SW 1271 (cell line): ENCODE results near the gene CEMIP2.
A peak's percentile ranks its signal among the peaks of the same experiment; 100 is the strongest.

Source experiments
- DNase-seq, 2 experiments: peaks; one replicate each; lab custom pipeline; 2025; lab: John Stamatoyannopoulos, UW

Gene CEMIP2

DNA sequence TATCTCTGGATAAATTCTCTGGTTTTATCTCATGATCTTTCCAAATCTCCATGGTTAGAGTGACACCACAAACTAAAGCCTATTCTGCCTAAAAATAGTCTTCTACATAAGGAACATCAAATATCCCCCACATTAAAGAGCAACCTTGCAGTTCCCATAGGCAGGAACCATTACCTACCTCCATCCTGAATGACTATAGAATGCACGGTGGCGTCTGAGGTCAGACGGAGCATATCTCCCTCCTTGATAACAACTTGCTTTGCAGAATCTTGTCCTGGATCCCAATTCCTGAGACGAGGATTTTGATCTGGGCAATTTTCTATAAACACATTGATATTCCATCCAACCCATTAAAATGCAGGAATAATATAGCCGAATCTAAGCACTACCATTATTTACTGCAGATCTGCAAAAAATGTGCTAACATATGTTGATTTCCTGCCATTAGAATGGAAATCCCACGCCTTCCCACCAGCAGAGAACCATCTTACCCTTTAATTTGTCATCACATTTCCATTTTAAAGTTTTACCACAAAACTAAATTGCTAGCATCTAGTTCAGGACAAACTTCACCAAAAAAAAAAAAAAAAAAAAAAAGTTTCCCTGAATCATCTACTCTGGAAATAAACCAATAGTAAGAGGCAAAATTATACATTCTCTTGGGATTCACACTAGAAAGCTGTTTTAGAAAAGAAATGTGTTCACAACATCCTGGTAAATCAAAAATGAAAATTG, 22.1 kb downstream of the CEMIP2 start:
- no peak for DNase-seq

DNA sequence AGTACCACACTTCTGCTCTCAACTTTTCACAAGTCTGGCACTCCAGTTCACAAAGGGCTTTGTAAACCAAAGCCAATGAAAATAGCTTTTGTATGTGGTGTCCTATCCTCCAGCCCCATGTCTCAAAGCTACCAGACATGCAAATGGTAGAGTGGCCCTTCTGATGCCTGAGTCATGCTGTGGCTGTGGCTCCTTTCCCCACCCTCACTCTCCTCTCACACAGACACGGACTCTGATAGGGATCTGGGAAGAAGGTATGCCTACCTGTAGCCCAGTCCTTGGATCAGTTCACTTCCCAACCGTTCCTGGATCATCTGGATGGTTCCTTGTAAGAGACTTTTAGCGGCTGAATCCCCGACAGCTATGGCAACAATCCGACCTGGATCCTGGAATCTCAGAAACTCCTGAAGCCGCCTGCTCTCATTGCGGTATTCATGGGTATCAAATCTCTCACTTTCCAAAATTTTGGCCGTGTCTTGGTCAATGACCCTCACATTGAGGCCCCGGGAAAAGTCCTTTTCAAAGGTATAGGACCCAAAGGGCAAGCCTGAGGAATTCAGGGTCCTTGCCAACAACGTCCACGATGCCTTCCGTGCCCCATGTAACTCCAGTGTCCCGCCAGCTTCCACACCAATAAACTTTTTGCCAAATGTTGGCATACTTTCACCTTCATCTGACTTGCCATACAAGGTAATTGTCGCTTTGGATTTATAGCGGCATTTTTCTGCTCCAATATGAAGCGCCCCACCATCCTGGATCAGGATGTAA, 23.4 kb downstream of the CEMIP2 start:
- DNase-seq = no peak

- no peak for DNase-seq
Measured at GRCh38 chr9:71743882-71744281, 24.4 kb downstream of the CEMIP2 start.

GRCh38 chr9:71743217-71743705, 25.1 kb downstream of the CEMIP2 start:
- DNase-seq = no peak

DNA sequence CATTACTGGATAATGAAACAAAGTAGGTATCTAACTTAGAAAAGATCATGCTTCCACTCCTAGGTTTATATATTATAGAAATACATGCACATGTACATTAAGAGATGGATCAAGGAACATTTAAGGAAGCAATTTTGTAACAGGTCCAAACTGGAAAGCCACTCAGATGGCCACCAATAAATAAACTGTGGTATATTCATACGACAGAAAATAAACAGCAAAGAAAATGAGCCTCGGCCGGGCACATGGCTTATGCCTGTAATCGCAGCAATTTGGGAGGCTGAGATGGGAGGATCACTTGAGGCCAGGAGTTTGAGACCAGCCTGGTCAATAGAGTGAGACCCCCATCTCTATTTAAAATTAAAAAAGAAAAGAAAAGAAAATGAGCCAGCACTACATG, 25.6 kb downstream of the CEMIP2 start:
- no peak for DNase-seq

- DNase-seq = no peak
Measured at GRCh38 chr9:71741926-71742648, 26.2 kb downstream of the CEMIP2 start.

DNA sequence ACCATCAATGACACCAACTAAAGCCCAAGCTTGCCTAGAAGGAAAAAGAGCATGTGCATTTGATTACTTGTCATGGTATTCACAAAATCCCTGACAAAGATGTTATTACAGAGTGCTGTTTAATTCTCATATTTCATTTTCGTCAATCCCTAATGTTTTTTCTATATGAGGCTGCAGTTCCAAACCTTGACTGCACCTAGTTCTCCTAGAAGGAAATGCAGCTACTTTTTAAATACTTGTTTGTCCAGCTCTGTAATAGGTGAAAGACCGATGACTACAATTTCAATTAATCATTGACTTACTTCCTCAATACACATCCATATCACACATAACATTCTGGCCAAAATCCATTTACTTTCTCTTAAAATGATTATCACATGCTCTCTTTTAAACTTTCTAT, 28.1 kb downstream of the CEMIP2 start:
- DNase-seq = no peak

- DNase-seq = peak in 1 of 2 experiments; percentile 11
Measured at GRCh38 chr9:71737455-71737854, 30.9 kb downstream of the CEMIP2 start.

GRCh38 chr9:71736236-71736635, 32.1 kb downstream of the CEMIP2 start:
- no peak for DNase-seq

DNA sequence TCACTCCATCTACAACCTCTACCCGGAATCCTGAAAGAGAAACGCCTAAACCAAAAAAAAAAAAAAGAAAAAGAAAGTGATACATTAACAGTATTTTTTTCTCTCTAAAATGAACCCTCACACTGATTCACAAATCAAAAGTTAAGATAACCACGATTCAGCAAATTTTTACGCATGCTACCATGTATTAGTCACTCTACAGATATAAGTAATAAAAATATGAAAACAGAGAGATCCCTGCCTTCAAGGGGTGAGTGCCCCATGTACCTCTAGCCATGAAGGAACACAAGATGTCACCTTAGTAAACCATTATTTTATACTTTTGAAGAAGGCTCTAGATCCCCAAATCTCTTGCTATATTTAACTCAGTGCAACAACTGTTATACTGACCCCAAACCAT, 33.4 kb downstream of the CEMIP2 start:
- no peak for DNase-seq

- DNase-seq = no peak
Measured at GRCh38 chr9:71733176-71733575, 35.1 kb downstream of the CEMIP2 start.

DNA sequence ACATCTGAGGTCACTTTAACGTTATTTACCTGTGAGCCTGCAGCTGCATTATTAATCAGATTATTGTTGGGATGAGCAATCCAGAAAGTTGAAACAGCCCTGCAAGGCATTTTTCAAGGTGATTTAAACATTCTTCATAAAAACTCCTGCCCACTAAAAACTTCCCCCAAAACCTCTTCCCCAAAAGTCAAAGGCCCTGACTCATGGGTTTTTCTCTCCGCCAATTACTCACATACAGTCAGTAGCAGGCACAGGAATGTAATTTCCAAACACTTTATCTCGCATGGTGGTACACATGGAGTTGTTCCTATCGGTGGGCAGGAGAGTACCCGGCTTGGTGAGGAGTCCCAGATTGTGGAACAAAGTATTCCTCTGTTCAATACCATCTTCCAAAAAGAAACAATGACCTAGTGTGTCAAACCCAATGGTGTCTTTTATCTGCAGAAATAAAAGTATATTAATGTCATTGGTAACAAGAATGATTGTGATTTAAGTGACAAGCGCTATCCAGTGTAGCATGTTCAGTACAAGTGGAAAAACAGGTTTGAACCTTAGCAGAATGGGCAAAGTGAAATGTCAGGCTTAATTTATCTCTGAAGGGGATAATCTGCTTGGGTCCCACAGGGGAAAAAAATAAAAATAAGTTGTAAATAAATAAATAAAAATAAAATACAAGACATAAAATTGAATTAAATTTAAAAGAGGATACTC, 38.3 kb downstream of the CEMIP2 start:
- DNase-seq = no peak

DNA sequence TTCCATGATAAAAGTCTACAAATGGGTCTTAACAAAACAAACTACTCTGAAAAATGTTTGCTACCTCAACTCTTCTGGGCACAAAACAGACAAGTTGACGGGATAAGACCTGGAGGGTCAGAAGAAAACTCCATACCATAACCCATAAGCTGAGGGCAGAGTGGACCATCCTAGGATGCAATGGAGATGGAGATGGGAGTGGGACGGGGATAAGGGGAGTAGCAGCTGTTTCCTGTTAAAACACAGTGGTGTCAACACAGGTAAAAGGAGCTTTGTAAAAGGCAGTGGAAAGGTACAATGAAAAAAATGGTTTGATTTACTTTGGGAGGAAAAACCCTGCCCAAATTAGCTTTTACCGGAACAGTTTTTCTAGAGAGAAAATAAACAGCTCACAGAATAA, 41.6 kb downstream of the CEMIP2 start:
- no peak for DNase-seq

GRCh38 chr9:71725590-71726338, 42.5 kb downstream of the CEMIP2 start:
- DNase-seq = peak; percentile 62 to 93

- DNase-seq = no peak
Measured at GRCh38 chr9:71721855-71722254, 46.5 kb downstream of the CEMIP2 start.

GRCh38 chr9:71719562-71719961, 48.8 kb downstream of the CEMIP2 start:
- no peak for DNase-seq

DNA sequence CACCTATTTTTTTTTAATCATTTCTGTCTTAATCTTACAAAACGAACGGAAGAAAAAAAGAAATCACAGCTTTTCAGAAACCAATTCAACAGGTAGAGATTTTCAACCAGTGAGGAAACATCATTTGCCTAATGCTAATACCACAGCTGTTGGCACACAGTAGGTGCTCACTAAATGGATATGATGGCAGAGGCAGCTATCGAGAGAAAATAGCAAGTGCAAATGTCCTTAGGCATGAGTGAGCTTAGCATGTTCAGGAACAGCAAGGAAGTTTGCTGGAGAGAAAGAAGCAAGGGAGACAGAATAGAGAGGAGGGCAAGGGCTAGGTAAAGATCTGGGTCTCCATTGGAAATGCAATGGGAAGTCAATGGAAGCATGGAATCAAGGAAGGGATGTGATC, 49.2 kb downstream of the CEMIP2 start:
- DNase-seq = no peak

GRCh38 chr9:71716138-71716909, 52.0 kb downstream of the CEMIP2 start:
- DNase-seq = peak in 1 of 2 experiments; percentile 32

GRCh38 chr9:71710856-71711255, 57.5 kb downstream of the CEMIP2 start:
- no peak for DNase-seq

DNA sequence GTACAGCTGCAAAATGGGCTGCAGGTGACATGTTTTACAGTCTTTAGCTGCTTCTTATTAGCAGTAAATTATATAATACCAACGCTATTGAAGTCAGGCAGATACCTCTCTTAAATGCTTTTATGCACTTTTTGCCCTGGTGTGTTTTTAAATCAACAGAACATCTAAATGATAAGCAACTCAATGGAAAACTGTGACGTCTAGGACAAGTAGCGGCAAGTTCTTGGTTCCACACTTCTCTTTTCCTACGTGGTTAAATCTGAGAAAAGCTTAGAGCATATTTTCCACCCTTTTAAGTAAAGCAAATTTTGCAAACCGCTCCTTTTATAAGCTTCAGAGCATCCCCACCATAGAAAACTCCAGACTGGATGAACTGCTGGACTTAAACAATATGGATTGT, 58.1 kb downstream of the CEMIP2 start:
- DNase-seq = no peak

DNA sequence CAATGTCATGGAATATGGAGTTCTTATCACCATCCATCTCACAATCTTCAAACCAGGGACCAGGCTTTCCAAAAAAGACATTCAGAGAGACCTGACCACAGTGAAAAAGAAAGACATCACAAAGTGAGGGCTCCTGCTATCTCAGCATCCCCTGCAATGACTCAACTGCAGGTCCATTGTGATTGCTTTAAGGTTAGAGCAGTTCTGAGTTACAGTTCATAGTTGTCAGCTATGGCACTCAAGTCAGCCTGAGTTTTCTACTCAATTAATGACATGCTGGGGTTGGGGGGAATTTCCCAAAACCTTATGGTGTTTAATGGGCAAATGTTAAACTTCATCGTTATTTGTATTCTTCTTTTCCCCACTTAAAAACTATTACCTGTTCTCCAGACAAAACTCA, 58.9 kb downstream of the CEMIP2 start:
- DNase-seq = no peak
